Natural killer cell (primary cell): ENCODE measurements around the gene CHST8. TPM values are rescaled to one million over a fixed set of nuclear protein-coding genes. Genes with fewer than 3 reads are reported as not detected.

ENCODE experiments used
- ATAC-seq, 3 donors: fragments of 150-1000 bp in 2 of 3; fragments of 200-7000 bp in 1 of 3; cut with Tn5 transposase; 1 replicate in 1 of 3; 2 replicates in 2 of 3; pipeline ENCODE4 v1.10.0; 2021; ENCODE audit warnings: mild to moderate bottlenecking in 2 of 3, moderate library complexity in 2 of 3
- DNase-seq, 2 donors: peaks; one replicate each; pipeline versions ENCODE4 v3.0.0 to v3.0.0-alpha.2; 2013 to 2021; ENCODE audit warnings: mixed read lengths in 1 of 2
- H3K27ac ChIP-seq: one replicate; pipeline ENCODE4 v1.5.1; 2013; ENCODE audit warnings: mild to moderate bottlenecking, low read length
- H3K27me3 ChIP-seq: one replicate; pipeline ENCODE4 v1.6.1; 2013; ENCODE audit warnings: low read length; ENCODE audit not compliant: control insufficient read depth, insufficient read depth
- H3K36me3 ChIP-seq: one replicate; pipeline ENCODE4 v1.6.1; 2013; ENCODE audit warnings: low read length; ENCODE audit not compliant: control insufficient read depth, insufficient read depth
- H3K4me1 ChIP-seq: one replicate; pipeline ENCODE4 v1.6.1; 2013; ENCODE audit warnings: low read length; ENCODE audit not compliant: control insufficient read depth, insufficient read depth
- H3K4me3 ChIP-seq: one replicate; pipeline ENCODE4 v1.5.1; 2013; ENCODE audit warnings: low read length
- H3K9me3 ChIP-seq: one replicate; pipeline ENCODE4 v1.6.1; 2013; ENCODE audit warnings: low read length; ENCODE audit not compliant: control insufficient read depth, insufficient read depth
- H3K27ac Mint-ChIP-seq, 2 donors: one replicate each; pipeline ENCODE4 v1.8.0; 2022; ENCODE audit warnings: mild to moderate bottlenecking in 2 of 2, mixed read lengths in 2 of 2, moderate library complexity in 1 of 2
- H3K27me3 Mint-ChIP-seq, 2 donors: one replicate each; pipeline ENCODE4 v1.8.0; 2022; ENCODE audit warnings: low read depth in 2 of 2, mixed read lengths in 2 of 2
- H3K36me3 Mint-ChIP-seq: one replicate; pipeline ENCODE4 v1.8.0; 2022; ENCODE audit warnings: mixed read lengths
- H3K4me1 Mint-ChIP-seq, 2 donors: one replicate each; pipeline ENCODE4 v1.8.0; 2022; ENCODE audit warnings: mixed read lengths in 2 of 2
- H3K4me3 Mint-ChIP-seq: one replicate; pipeline ENCODE4 v1.8.0; 2022; ENCODE audit warnings: mild to moderate bottlenecking, moderate library complexity, mixed read lengths
- H3K9me3 Mint-ChIP-seq, 2 donors: one replicate each; pipeline ENCODE4 v1.8.0; 2022; ENCODE audit warnings: mixed read lengths in 2 of 2
- CTCF ChIP-seq: fragments of 200-600 bp; IDR thresholded peaks from one replicate; pipeline ENCODE4 v1.8.0; 2022; ENCODE audit warnings: antibody characterized with exemption
- WGBS: methylation state at CpG from one replicate; pipeline ENCODE4 v1.1.7; 2013; ENCODE audit warnings: missing lambda C conversion rate; ENCODE audit not compliant: insufficient coverage; 5-methylcytosine and 5-hydroxymethylcytosine counted together
- intact Hi-C: fragments of 100-400 bp; cut with micrococcal nuclease; formaldehyde crosslinking; loops from one replicate; pipeline ENCODE4 v1.14.2; 2022
- total RNA-seq, 4 donors: library from RNA; stranded (reverse); fragments of 120-200 nt in 1 of 4; gene quantifications; one replicate each; pipeline versions ENCODE4 v1.2.3 to v1.2.4, GENCODE V29; 2013 to 2022

CHST8 gene
- total RNA-seq, 3 donors from 2014 or later (not counting 1 experiment from before 2014, with no cell fraction given) = not detected

- Mint-ChIP-seq H3K4me1 (peaks cover 0 to 7% of the 10 kb centered on the region in 2 donors), H3K9me3 (no peaks in the 10 kb centered on the region), H3K27ac (no peak overlapping the region), H3K36me3 (no peaks in the 10 kb centered on the region), H3K4me3 (no peak overlapping the region), H3K27me3 (peaks cover 7 to 19% of the 10 kb centered on the region in 2 donors)
- no peak for TF ChIP-seq CTCF
- no peak for ATAC-seq
- H3K27ac ChIP-seq = no peak overlapping the region
- peaks cover 11% of the 10 kb centered on the region for H3K4me1 ChIP-seq
- H3K27me3 ChIP-seq = no peaks in the 10 kb centered on the region
- no peaks in the 10 kb centered on the region for H3K9me3 ChIP-seq
- DNase-seq = no peak
- H3K4me3 ChIP-seq = no peak overlapping the region
- intact Hi-C loops = no loop called here
- H3K36me3 ChIP-seq = no peaks in the 10 kb centered on the region
- WGBS = 88% methylated on average over 10 of the region's 10 CpGs
Observed at GRCh38 chr19:33802001-33802400, 180.2 kb downstream of the CHST8 start.

- Mint-ChIP-seq H3K4me3 (no peak overlapping the region), H3K4me1 (peaks cover 0 to 7% of the 10 kb centered on the region in 2 donors), H3K36me3 (no peaks in the 10 kb centered on the region), H3K27ac (no peak overlapping the region), H3K27me3 (peaks cover 4 to 19% of the 10 kb centered on the region in 2 donors), H3K9me3 (no peaks in the 10 kb centered on the region)
- no CpG with 5 or more reads among the region's 1 CpG for WGBS
- DNase-seq (no peak), ATAC-seq (no peak)
- Histone ChIP-seq H3K4me3 (no peak overlapping the region), H3K9me3 (no peaks in the 10 kb centered on the region), H3K27me3 (no peaks in the 10 kb centered on the region), H3K27ac (no peak overlapping the region), H3K4me1 (peaks cover 5% of the 10 kb centered on the region), H3K36me3 (no peaks in the 10 kb centered on the region)
- intact Hi-C loops = no loop called here
- TF ChIP-seq CTCF = no peak
Observed at GRCh38 chr19:33802801-33803200, 181.0 kb downstream of the CHST8 start.

GRCh38 chr19:33803383-33803782 lies 181.6 kb downstream of the CHST8 start:
- H3K9me3 ChIP-seq = no peaks in the 10 kb centered on the region
- intact Hi-C loops = no loop called here
- Mint-ChIP-seq H3K27ac (no peak overlapping the region), H3K27me3 (peaks cover 4 to 19% of the 10 kb centered on the region in 2 donors), H3K4me3 (no peak overlapping the region), H3K36me3 (no peaks in the 10 kb centered on the region), H3K4me1 (peaks cover 0 to 7% of the 10 kb centered on the region in 2 donors), H3K9me3 (no peaks in the 10 kb centered on the region)
- 91% methylated on average over 9 of the region's 9 CpGs for WGBS
- ATAC-seq (no peak), DNase-seq (no peak)
- H3K27ac ChIP-seq = no peak overlapping the region
- no peak overlapping the region for H3K4me3 ChIP-seq
- TF ChIP-seq CTCF = no peak
- peaks cover 5% of the 10 kb centered on the region for H3K4me1 ChIP-seq
- H3K36me3 ChIP-seq = no peaks in the 10 kb centered on the region
- no peaks in the 10 kb centered on the region for H3K27me3 ChIP-seq
